GM12874 (cell line): Measurements from ENCODE around the gene FUS.

Source experiments
- CTCF ChIP-seq: IDR thresholded peaks from 2 replicates; pipeline ENCODE4 v1.5.1; 2011; ENCODE audit warnings: low read depth, mild to moderate bottlenecking, control low read depth, low read length, moderate library complexity; ENCODE audit not compliant: insufficient read depth

The FUS gene

GRCh38 chr16:31149332-31149731 is 30.6 kb upstream of the FUS start:
- TF ChIP-seq CTCF, result no peak

- TF ChIP-seq CTCF, result no peak
Observed at GRCh38 chr16:31149894-31150890, 29.7 kb upstream of the FUS start, which contains the start of gene PRSS36. PRSS36 (minus strand) TSS chr16:31150066; CDS start chr16:31150035, 31 bp downstream.

GRCh38 chr16:31157136-31157535 is 22.8 kb upstream of the FUS start:
- TF ChIP-seq CTCF, result no peak

GRCh38 chr16:31167315-31167714 is 12.6 kb upstream of the FUS start:
- TF ChIP-seq CTCF, result no peak

- no peak for TF ChIP-seq CTCF
Observed at GRCh38 chr16:31168848-31169247, 11.1 kb upstream of the FUS start.

- no peak for TF ChIP-seq CTCF
Observed at GRCh38 chr16:31177136-31177535, 2.8 kb upstream of the FUS start.

- TF ChIP-seq CTCF, result no peak
Observed at GRCh38 chr16:31179219-31179746, 656 bp upstream of the FUS start.
